Breast epithelium (tissue), 3 donors: ENCODE data around the gene NTSR1.

Experiments
- CTCF ChIP-seq, 3 donors: fragments of 450-650 bp; IDR thresholded peaks; one replicate each; pipeline ENCODE4 v1.5.1; 2016 to 2017; ENCODE audit warnings: antibody characterized with exemption in 3 of 3, mild to moderate bottlenecking in 3 of 3, moderate library complexity in 3 of 3
- POLR2AphosphoS5 ChIP-seq, 3 donors: sonication (generic); formaldehyde crosslinking; IDR thresholded peaks; one replicate each; pipeline ENCODE4 v1.6.1; 2017; ENCODE audit warnings: antibody characterized with exemption in 3 of 3

GRCh38 chr20:62742979-62743776 is 34.5 kb downstream of the NTSR1 start:
- TF ChIP-seq CTCF (IDR thresholded peaks at IDR 0.05) (no peak), POLR2AphosphoS5 (IDR thresholded peaks at IDR 0.05) (no peak)
